H1 (cell line): ENCODE data around the gene ZNF74. TPM values are rescaled to one million over a fixed set of nuclear protein-coding genes. Genes with fewer than 3 reads are reported as not detected.

Source experiments
- ASH2L ChIP-seq: fragments of 200-600, 300-600 bp; sonication (generic); IDR thresholded peaks from one replicate; pipeline ENCODE4 v1.7.1; 2017; ENCODE audit warnings: low read length
- CHD1 ChIP-seq: IDR thresholded peaks from 2 replicates; pipeline ENCODE4 v1.6.1; 2012; ENCODE audit warnings: low read depth, low read length, improper control_type of control experiment
- RAD21 ChIP-seq, 2 experiments: IDR thresholded peaks in 1 of 2; conservative IDR thresholded peaks in 1 of 2; 2 replicates each; pipeline ENCODE4 v1.6.1; 2011; ENCODE audit warnings: low read depth in 2 of 2, low read length in 2 of 2, improper control_type of control experiment in 1 of 2, inconsistent platforms in 1 of 2, mild to moderate bottlenecking in 1 of 2, moderate library complexity in 1 of 2
- SP4 ChIP-seq: IDR thresholded peaks from 2 replicates; pipeline ENCODE4 v1.6.1; 2012; ENCODE audit warnings: low read length, inconsistent platforms
- polyA plus RNA-seq, 7 experiments: library from polyadenylated mRNA; depleted of rRNA in 3 of 7; stranded (reverse) in 5 of 7; unstranded in 2 of 7; fragments of >200 nt in 5 of 7; fragments of 200-250 nt in 2 of 7; gene quantifications; 1 replicate in 5 of 7; 2 replicates in 1 of 7; 4 replicates in 1 of 7; pipeline versions ENCODE4 v1.2.1 to v1.2.3, GENCODE V29; 2011 to 2013; ENCODE audit warnings: missing spikeins in 2 of 7, mixed read lengths in 2 of 7
- total RNA-seq: library from RNA; stranded (reverse); fragmentation: NEBNext Ultra II Directional; extraction: Animal tissue kit (Norgen Biotek cat#: 25700); gene quantifications from 2 replicates; pipeline ENCODE4 v1.2.1, GENCODE V29; 2021
- TF ChIP-seq, protein P1 (sequence below): IDR thresholded peaks from 2 replicates; pipeline ENCODE4 v1.6.1; 2012; ENCODE audit warnings: low read length, inconsistent platforms

ZNF74 gene
- total and polyA plus RNA-seq, 2 of the 8 experiments (the other 6 are each of a cell fraction or from before 2014, with no cell fraction given), result 29.7 to 45.7 TPM

DNA sequence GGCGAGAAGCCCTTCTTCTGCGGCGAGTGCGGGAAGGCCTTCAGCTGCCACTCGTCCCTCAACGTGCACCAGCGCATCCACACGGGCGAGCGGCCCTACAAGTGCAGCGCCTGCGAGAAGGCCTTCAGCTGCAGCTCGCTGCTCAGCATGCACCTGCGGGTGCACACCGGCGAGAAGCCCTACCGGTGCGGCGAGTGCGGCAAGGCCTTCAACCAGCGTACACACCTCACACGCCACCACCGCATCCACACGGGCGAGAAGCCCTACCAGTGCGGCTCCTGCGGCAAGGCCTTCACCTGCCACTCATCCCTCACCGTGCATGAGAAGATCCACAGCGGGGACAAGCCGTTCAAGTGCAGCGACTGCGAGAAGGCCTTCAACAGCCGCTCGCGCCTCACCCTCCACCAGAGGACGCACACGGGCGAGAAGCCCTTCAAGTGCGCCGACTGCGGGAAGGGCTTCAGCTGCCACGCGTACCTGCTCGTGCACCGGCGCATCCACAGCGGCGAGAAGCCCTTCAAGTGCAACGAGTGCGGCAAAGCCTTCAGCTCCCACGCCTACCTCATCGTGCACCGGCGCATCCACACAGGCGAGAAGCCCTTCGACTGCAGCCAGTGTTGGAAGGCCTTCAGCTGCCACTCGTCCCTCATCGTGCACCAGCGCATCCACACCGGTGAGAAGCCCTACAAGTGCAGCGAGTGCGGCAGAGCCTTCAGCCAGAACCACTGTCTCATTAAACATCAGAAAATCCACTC is 12.2 kb downstream of the ZNF74 start (continued):
- TF ChIP-seq, protein P1, sequence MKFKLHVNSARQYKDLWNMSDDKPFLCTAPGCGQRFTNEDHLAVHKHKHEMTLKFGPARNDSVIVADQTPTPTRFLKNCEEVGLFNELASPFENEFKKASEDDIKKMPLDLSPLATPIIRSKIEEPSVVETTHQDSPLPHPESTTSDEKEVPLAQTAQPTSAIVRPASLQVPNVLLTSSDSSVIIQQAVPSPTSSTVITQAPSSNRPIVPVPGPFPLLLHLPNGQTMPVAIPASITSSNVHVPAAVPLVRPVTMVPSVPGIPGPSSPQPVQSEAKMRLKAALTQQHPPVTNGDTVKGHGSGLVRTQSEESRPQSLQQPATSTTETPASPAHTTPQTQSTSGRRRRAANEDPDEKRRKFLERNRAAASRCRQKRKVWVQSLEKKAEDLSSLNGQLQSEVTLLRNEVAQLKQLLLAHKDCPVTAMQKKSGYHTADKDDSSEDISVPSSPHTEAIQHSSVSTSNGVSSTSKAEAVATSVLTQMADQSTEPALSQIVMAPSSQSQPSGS, result no peak
- TF ChIP-seq CHD1 (no peak), ASH2L (no peak), SP4 (no peak), RAD21 (IDR thresholded peaks at IDR 0.05 in 1 of 2, conservative IDR thresholded peaks at IDR 0.05 in 1 of 2; ENCODE audit: low read depth in 2 of 2, low read length in 2 of 2) (no peak)
